ENCODE data around the gene RASAL2. TPM values are rescaled to one million over a fixed set of nuclear protein-coding genes. Genes with fewer than 3 reads are reported as not detected.

Gene RASAL2
- total and polyA plus RNA-seq, 2 of the 13 experiments (the other 11 are each of a cell fraction or from before 2014, with no cell fraction given): 5.4 to 5.9 TPM

- no peak for TF ChIP-seq BCLAF1 (IDR thresholded peaks at IDR 0.05)
- TF ChIP-seq ZBTB26 (CRISPR knock-in tag; IDR thresholded peaks at IDR 0.05; ENCODE audit: borderline replicate concordance): no peak
- TF ChIP-seq YEATS2 (CRISPR knock-in tag; IDR thresholded peaks at IDR 0.05; ENCODE audit: borderline replicate concordance): no peak
- TF ChIP-seq ZBTB38 (CRISPR knock-in tag; IDR thresholded peaks at IDR 0.05): no peak
- TF ChIP-seq ZNF782 (CRISPR knock-in tag; IDR thresholded peaks at IDR 0.05; ENCODE audit: borderline replicate concordance): no peak
- no peak for TF ChIP-seq ATF1 (CRISPR knock-in tag; IDR thresholded peaks at IDR 0.05)
- TF ChIP-seq SMAD3 (CRISPR knock-in tag; IDR thresholded peaks at IDR 0.05): 0 out of 2 replicates have a peak, but pooled peaks have one; percentile 22
- TF ChIP-seq CBX2 (IDR thresholded peaks at IDR 0.05; ENCODE audit: low read depth, low read length): no peak
- no peak for TF ChIP-seq CBX2 (CRISPR knock-in tag; IDR thresholded peaks at IDR 0.05; ENCODE audit: low read depth)
- TF ChIP-seq CHCHD3 (CRISPR knock-in tag; IDR thresholded peaks at IDR 0.05): no peak
- no peak for TF ChIP-seq SOX6 (IDR thresholded peaks at IDR 0.05)
- TF ChIP-seq SOX6 (CRISPR knock-in tag; IDR thresholded peaks at IDR 0.05): peak; percentile 56
- no peak for TF ChIP-seq TEAD2 (CRISPR knock-in tag; IDR thresholded peaks at IDR 0.05)
- no peak for TF ChIP-seq ZNF629 (CRISPR knock-in tag; conservative IDR thresholded peaks at IDR 0.05)
- no peak for TF ChIP-seq ZBTB7A (CRISPR knock-in tag; IDR thresholded peaks at IDR 0.05)
- no peak for TF ChIP-seq ZNF547 (CRISPR knock-in tag; IDR thresholded peaks at IDR 0.05)
- no peak for TF ChIP-seq DR1 (CRISPR knock-in tag; IDR thresholded peaks at IDR 0.05)
- no peak for TF ChIP-seq KDM5A (IDR thresholded peaks at IDR 0.05; ENCODE audit: borderline replicate concordance, low read length)
- TF ChIP-seq HMG20A (CRISPR knock-in tag; IDR thresholded peaks at IDR 0.05; ENCODE audit: borderline replicate concordance): no peak; the same call in 1 of the 2 replicates
- TF ChIP-seq KLF16 (CRISPR knock-in tag; IDR thresholded peaks at IDR 0.05): 0 out of 4 replicates have a peak, but pooled peaks of 1 of the 2 experiments have one; percentile 30
- TF ChIP-seq MEIS2 (CRISPR knock-in tag; IDR thresholded peaks at IDR 0.05): no peak
- TF ChIP-seq ZNF205 (CRISPR knock-in tag; IDR thresholded peaks at IDR 0.05): no peak
- no peak for TF ChIP-seq ZNF430 (CRISPR knock-in tag; IDR thresholded peaks at IDR 0.05)
- no peak for TF ChIP-seq NR2F2 (IDR thresholded peaks at IDR 0.05; ENCODE audit: borderline replicate concordance, low read depth)
- peak; percentile 78; the same call in 1 of the 2 replicates for TF ChIP-seq ZNF580 (CRISPR knock-in tag; IDR thresholded peaks at IDR 0.05; ENCODE audit: borderline replicate concordance, low read depth)
- TF ChIP-seq U2AF2 (IDR thresholded peaks at IDR 0.05; ENCODE audit: low read depth, low read length): no peak
- no peak; the same call in 1 of the 2 replicates for TF ChIP-seq ZSCAN9 (CRISPR knock-in tag; IDR thresholded peaks at IDR 0.05; ENCODE audit: borderline replicate concordance)
These were observed 38.0 kb upstream of the RASAL2 start (continued) for GRCh38 chr1:178055779-178056471.

Measured in HepG2 (cell line).